PC-9 (cell line): Measurements from ENCODE around the gene PDE4D. TPM values are rescaled to one million over a fixed set of nuclear protein-coding genes. Genes with fewer than 3 reads are reported as not detected.

ENCODE experiments used
- BruUV-seq: library from RNA; stranded (reverse); fragments of 400-500 nt; replicated peaks from 2 replicates; lab custom pipeline; 2021; lab: Mats Ljungman, UMichigan
- CTCF ChIA-PET: fragments of 300-600 bp; sonication (Branson Sonifier 250); formaldehyde crosslinking; loops from one replicate; lab custom pipeline; 2022; ENCODE audit warnings: antibody characterized with exemption; lab: Charles Lee
- POLR2A ChIA-PET: fragments of 300-600 bp; sonication (Branson Sonifier 250); formaldehyde crosslinking; loops from one replicate; lab custom pipeline; 2022; ENCODE audit warnings: antibody characterized with exemption; ENCODE audit not compliant: unreplicated experiment; lab: Charles Lee
- DNase-seq, 2 experiments: peaks; one replicate each; pipeline versions ENCODE4 v3.0.0 to v3.0.0-alpha.2; 2015 to 2022; ENCODE audit warnings: mixed read lengths in 1 of 2
- H2AFZ ChIP-seq: fragments of 200-600 bp; sonication (generic); 2 replicates; pipeline ENCODE4 v1.8.1; 2017; ENCODE audit warnings: antibody characterized with exemption
- H3F3A ChIP-seq: fragments of 200-600 bp; sonication (generic); 2 replicates; pipeline ENCODE4 v1.8.1; 2017; ENCODE audit warnings: antibody characterized with exemption, mild to moderate bottlenecking, low read depth; ENCODE audit not compliant: insufficient read depth
- H3K27ac ChIP-seq: fragments of 200-600 bp; sonication (generic); 2 replicates; pipeline ENCODE4 v1.6.1; 2016; ENCODE audit warnings: mixed run types
- H3K27me3 ChIP-seq: fragments of 200-600 bp; sonication (generic); 2 replicates; pipeline ENCODE4 v1.6.1; 2016; ENCODE audit warnings: low read depth, mixed run types; ENCODE audit not compliant: insufficient read depth
- H3K36me3 ChIP-seq: fragments of 200-600 bp; sonication (generic); 2 replicates; pipeline ENCODE4 v1.6.1; 2016; ENCODE audit warnings: low read depth, mixed run types
- H3K4me1 ChIP-seq: fragments of 200-600 bp; sonication (generic); replicated peaks from 2 replicates; pipeline ENCODE4 v1.6.1; 2016; ENCODE audit warnings: mixed run types; ENCODE audit not compliant: insufficient read depth
- H3K4me2 ChIP-seq: fragments of 200-600 bp; sonication (generic); 2 replicates; pipeline ENCODE4 v1.6.1; 2017; ENCODE audit warnings: mixed run types
- H3K4me3 ChIP-seq: fragments of 200-600 bp; sonication (generic); 2 replicates; pipeline ENCODE4 v1.6.1; 2016; ENCODE audit warnings: mixed run types
- H3K79me2 ChIP-seq: fragments of 200-600 bp; sonication (generic); 2 replicates; pipeline ENCODE4 v1.6.1; 2017; ENCODE audit warnings: low read depth, mixed run types
- H3K9me2 ChIP-seq: fragments of 200-600 bp; sonication (generic); 2 replicates; pipeline ENCODE4 v1.8.1; 2017; ENCODE audit warnings: mild to moderate bottlenecking; ENCODE audit not compliant: insufficient read depth
- H3K9me3 ChIP-seq: fragments of 200-600 bp; sonication (generic); 2 replicates; pipeline ENCODE4 v1.8.1; 2016; ENCODE audit warnings: low read depth; ENCODE audit not compliant: insufficient read depth
- H4K20me1 ChIP-seq: fragments of 200-600 bp; sonication (generic); 2 replicates; pipeline ENCODE4 v1.8.1; 2017; ENCODE audit not compliant: insufficient read depth
- EZH2 ChIP-seq: fragments of 200-600 bp; sonication (generic); IDR thresholded peaks from 2 replicates; pipeline ENCODE4 v1.8.0; 2017; ENCODE audit warnings: antibody characterized with exemption, low read depth
- intact Hi-C: fragments of 100-400 bp; cut with micrococcal nuclease; formaldehyde crosslinking; loops from one replicate; pipeline ENCODE4 v1.10.0; 2022; ENCODE audit not compliant: unreplicated experiment
- total RNA-seq: library from RNA; stranded (reverse); gene quantifications from 2 replicates; pipeline ENCODE4 v1.2.3, GENCODE V29; 2021
- TF ChIP-seq, protein P1 (sequence below): fragments of 200-600 bp; sonication (generic); conservative IDR thresholded peaks from 2 replicates; pipeline ENCODE4 v1.6.1; 2017; ENCODE audit warnings: mixed run types, antibody characterized with exemption, mild to moderate bottlenecking, moderate library complexity

Gene PDE4D
- total RNA-seq, 1 experiment from 2014 or later, result 9.8 TPM

DNA sequence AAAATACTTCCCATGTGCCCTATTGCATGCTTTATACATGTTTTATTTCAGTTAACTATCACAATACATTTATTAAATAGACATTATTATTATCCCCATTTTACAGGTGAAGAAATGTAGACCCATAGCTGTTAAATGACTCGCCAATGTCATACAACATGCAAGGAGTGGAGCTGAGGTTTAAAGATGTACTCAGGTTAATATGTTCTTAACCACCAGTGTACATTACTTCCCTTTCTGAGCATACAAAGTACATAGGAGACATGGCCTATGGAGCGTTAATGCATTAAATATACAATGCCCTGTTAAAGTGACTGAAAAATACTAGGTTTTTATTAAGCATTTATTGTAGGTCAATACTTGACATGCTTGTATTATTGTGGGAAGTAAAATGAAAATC is 407.0 kb downstream of the PDE4D start:
- Histone ChIP-seq H3K4me2 (no peak overlapping the region), H3K36me3 (no peaks in the 10 kb centered on the region), H3K9me2 (peaks cover 6% of the 10 kb centered on the region; the same call in 1 of the 2 replicates), H3K27me3 (no peaks in the 10 kb centered on the region), H3K4me3 (no peak overlapping the region), H3F3A (no peaks in the 10 kb centered on the region; the same call in 1 of the 2 replicates), H2AFZ (no peak overlapping the region), H4K20me1 (no peaks in the 10 kb centered on the region), H3K4me1 (no peaks in the 10 kb centered on the region), H3K79me2 (no peaks in the 10 kb centered on the region), H3K9me3 (no peaks in the 10 kb centered on the region), H3K27ac (no peak overlapping the region)
- intact Hi-C loops, result no loop called here
- CTCF ChIA-PET, result no interaction called here
- DNase-seq, result no peak
- no TSS peak for BruUV-seq
- POLR2A ChIA-PET, result interaction anchor here (0.6 kb wide), 1 partner anchor 34 kb away, joined by 7 read pairs; no protein-coding TSS in a partner anchor
- no peak for TF ChIP-seq EZH2
- TF ChIP-seq, protein P1, sequence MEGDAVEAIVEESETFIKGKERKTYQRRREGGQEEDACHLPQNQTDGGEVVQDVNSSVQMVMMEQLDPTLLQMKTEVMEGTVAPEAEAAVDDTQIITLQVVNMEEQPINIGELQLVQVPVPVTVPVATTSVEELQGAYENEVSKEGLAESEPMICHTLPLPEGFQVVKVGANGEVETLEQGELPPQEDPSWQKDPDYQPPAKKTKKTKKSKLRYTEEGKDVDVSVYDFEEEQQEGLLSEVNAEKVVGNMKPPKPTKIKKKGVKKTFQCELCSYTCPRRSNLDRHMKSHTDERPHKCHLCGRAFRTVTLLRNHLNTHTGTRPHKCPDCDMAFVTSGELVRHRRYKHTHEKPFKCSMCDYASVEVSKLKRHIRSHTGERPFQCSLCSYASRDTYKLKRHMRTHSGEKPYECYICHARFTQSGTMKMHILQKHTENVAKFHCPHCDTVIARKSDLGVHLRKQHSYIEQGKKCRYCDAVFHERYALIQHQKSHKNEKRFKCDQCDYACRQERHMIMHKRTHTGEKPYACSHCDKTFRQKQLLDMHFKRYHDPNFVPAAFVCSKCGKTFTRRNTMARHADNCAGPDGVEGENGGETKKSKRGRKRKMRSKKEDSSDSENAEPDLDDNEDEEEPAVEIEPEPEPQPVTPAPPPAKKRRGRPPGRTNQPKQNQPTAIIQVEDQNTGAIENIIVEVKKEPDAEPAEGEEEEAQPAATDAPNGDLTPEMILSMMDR, result no peak

DNA sequence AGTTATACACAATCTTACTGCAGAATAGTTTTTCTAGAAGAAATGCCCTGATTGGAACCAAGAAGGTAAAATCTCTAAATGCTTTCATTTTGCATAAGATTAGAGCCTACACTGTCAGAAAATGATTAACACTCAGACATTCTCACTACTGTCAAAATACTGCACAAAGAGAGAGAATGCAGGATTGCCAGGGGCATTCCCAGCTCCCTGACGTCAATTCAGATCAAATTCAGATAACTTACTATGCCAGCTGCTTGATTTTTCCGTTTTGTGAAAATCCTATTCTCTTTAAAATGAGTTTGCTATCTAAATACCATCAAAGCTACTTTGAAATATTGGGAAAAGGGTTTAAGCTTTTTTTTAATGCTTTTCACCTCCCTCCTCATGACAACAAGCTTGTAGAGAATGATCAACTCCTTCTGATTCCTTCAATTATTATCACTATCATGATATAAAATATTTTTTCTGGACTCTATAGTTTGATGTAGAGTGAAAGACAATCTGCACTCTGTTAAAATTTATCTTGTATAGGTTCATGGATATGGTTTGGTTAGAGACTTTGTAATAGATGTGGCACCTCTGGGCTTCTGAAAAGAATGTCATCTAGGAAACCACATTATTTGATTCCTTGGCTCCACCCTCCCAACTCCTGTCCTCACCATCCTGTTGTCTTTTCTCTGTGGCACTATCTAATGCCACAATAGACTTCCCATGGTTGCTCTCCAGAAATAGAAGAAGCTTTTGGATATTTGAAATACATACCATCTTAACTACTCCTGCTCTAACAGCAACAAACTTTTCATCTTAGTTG is 407.7 kb downstream of the PDE4D start:
- CTCF ChIA-PET, result no interaction called here
- no peak overlapping the region for H3K4me2 ChIP-seq
- H3K4me3 ChIP-seq, result no peak overlapping the region

DNA sequence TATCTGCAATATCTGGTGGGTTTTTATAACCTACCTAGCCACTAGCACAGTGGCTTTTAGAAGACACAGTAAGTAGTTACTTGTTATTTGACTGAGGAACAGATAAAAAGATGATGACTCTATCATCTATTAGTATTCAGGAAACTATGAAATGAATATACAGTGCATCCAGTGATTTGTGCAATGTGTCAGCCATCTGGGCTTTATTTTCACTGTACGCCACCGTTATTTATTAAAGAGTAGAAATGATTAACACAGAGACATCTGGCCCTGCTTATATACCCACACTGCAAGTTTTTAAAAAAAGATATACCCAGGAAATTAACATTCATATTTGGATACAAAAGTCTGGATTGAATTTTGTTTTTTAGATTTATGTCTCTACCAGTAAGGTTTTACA is 408.4 kb downstream of the PDE4D start:
- ChIA-PET POLR2A (no interaction called here), CTCF (no interaction called here)
- Histone ChIP-seq H3K4me2 (no peak overlapping the region), H3K27me3 (no peaks in the 10 kb centered on the region), H3F3A (no peaks in the 10 kb centered on the region; the same call in 1 of the 2 replicates), H3K9me2 (peaks cover 6% of the 10 kb centered on the region; the same call in 1 of the 2 replicates), H2AFZ (no peak overlapping the region), H3K79me2 (no peaks in the 10 kb centered on the region), H3K4me3 (no peak overlapping the region), H4K20me1 (no peaks in the 10 kb centered on the region), H3K4me1 (no peaks in the 10 kb centered on the region), H3K36me3 (no peaks in the 10 kb centered on the region), H3K27ac (no peak overlapping the region), H3K9me3 (no peaks in the 10 kb centered on the region)
- no peak for DNase-seq
- no peak for TF ChIP-seq EZH2
- TF ChIP-seq, protein P1, result no peak
- intact Hi-C loops, result no loop called here
- BruUV-seq, result no TSS peak

More for the DNA sequence above, 407.7 kb downstream of the PDE4D start:
- H3K9me2 ChIP-seq, result peaks cover 6% of the 10 kb centered on the region; the same call in 1 of the 2 replicates
- H3F3A ChIP-seq, result no peaks in the 10 kb centered on the region; the same call in 1 of the 2 replicates
- no peak overlapping the region for H3K27ac ChIP-seq
- H3K4me1 ChIP-seq, result no peaks in the 10 kb centered on the region
- DNase-seq, result no peak
- BruUV-seq, result no TSS peak
- POLR2A ChIA-PET, result interaction anchor here (0.6 kb wide), 1 partner anchor 35 kb away, joined by 7 read pairs; no protein-coding TSS in a partner anchor
- intact Hi-C loops, result no loop called here
- H4K20me1 ChIP-seq, result no peaks in the 10 kb centered on the region
- H3K9me3 ChIP-seq, result no peaks in the 10 kb centered on the region
- TF ChIP-seq, protein P1, result no peak
- TF ChIP-seq EZH2, result no peak
- no peaks in the 10 kb centered on the region for H3K36me3 ChIP-seq
- H2AFZ ChIP-seq, result no peak overlapping the region
- no peaks in the 10 kb centered on the region for H3K27me3 ChIP-seq
- H3K79me2 ChIP-seq, result no peaks in the 10 kb centered on the region
